ENCODE data around the gene IRAG1.

IRAG1 gene

GRCh38 chr11:10735481-10736475 is 42.2 kb upstream of the IRAG1 start:
- H3K9me3 ChIP-seq (ENCODE audit: insufficient read depth, low read length): no peaks in the 10 kb centered on the region
- no peaks in the 10 kb centered on the region for H3K9me2 ChIP-seq (replicated peaks; ENCODE audit: insufficient read depth, low read length)
- no peak overlapping the region for H3K4me3 ChIP-seq (ENCODE audit: insufficient read depth, low read length, poor library complexity, severe bottlenecking)
- H3K9ac ChIP-seq (ENCODE audit: low read length): no peak overlapping the region
- no peaks in the 10 kb centered on the region for H4K20me1 ChIP-seq (ENCODE audit: low read depth, low read length)
- no peaks in the 10 kb centered on the region for H3K36me3 ChIP-seq (ENCODE audit: low read length)
- H3K27ac ChIP-seq (ENCODE audit: low read depth, low read length): no peak overlapping the region
- H3K4me2 ChIP-seq (ENCODE audit: low read depth, low read length, poor library complexity, severe bottlenecking): peak overlapping the region; percentile 11
- H3K27me3 ChIP-seq (ENCODE audit: low read length): no peaks in the 10 kb centered on the region
- H3K79me2 ChIP-seq (ENCODE audit: insufficient read depth, low read length): no peaks in the 10 kb centered on the region
- H2AFZ ChIP-seq (ENCODE audit: low read depth, low read length, severe bottlenecking): no peak overlapping the region
- no peaks in the 10 kb centered on the region for H3F3A ChIP-seq (ENCODE audit: insufficient read depth)
- TF ChIP-seq CTCF (IDR thresholded peaks at IDR 0.05; ENCODE audit: insufficient read depth, low read length, poor library complexity, severe bottlenecking) (peak; percentile 97), EZH2phosphoT487 (conservative IDR thresholded peaks at IDR 0.05; ENCODE audit: low read length) (no peak)

GRCh38 chr11:10731064-10731680 is 37.6 kb upstream of the IRAG1 start:
- H3K4me2 ChIP-seq (ENCODE audit: low read depth, low read length, poor library complexity, severe bottlenecking): no peak overlapping the region
- no peak overlapping the region for H2AFZ ChIP-seq (ENCODE audit: low read depth, low read length, severe bottlenecking)
- no peak overlapping the region for H3K27ac ChIP-seq (ENCODE audit: low read depth, low read length)
- H3K4me3 ChIP-seq (ENCODE audit: insufficient read depth, low read length, poor library complexity, severe bottlenecking): no peak overlapping the region
- H3K27me3 ChIP-seq (ENCODE audit: low read length): no peaks in the 10 kb centered on the region
- H3K36me3 ChIP-seq (ENCODE audit: low read length): no peaks in the 10 kb centered on the region
- H3K9ac ChIP-seq (ENCODE audit: low read length): no peak overlapping the region
- H3K9me2 ChIP-seq (replicated peaks; ENCODE audit: insufficient read depth, low read length): no peaks in the 10 kb centered on the region
- TF ChIP-seq EZH2phosphoT487 (conservative IDR thresholded peaks at IDR 0.05; ENCODE audit: low read length) (no peak), CTCF (IDR thresholded peaks at IDR 0.05; ENCODE audit: insufficient read depth, low read length, poor library complexity, severe bottlenecking) (no peak)
- no peaks in the 10 kb centered on the region for H4K20me1 ChIP-seq (ENCODE audit: low read depth, low read length)
- no peaks in the 10 kb centered on the region for H3K9me3 ChIP-seq (ENCODE audit: insufficient read depth, low read length)
- H3F3A ChIP-seq (ENCODE audit: insufficient read depth): no peaks in the 10 kb centered on the region
- no peaks in the 10 kb centered on the region for H3K79me2 ChIP-seq (ENCODE audit: insufficient read depth, low read length)

DNA sequence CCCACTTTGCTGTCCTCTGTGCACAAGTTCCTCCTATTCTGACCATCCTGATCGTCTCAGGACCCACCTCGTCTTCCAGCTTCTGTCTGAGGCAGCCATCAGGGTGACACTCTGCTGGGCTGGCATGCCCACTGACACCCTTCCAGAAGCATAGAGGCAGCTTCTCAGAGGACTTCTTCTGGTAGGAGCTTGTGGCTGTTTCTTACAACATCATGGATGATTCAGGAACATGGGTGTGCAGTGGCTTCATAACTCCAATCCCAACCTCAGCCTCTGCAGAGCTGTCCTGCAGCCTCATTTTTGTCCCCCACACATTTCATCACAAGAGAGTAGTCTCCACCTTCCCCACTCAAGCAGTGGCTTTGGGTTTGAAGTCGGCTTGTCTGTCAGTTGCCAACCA is 36.6 kb upstream of the IRAG1 start:
- H3K9ac ChIP-seq (ENCODE audit: low read length): no peak overlapping the region

More for the DNA sequence above, 36.6 kb upstream of the IRAG1 start:
- H3K9me3 ChIP-seq (ENCODE audit: insufficient read depth, low read length): no peaks in the 10 kb centered on the region
- H2AFZ ChIP-seq (ENCODE audit: low read depth, low read length, severe bottlenecking): no peak overlapping the region
- H4K20me1 ChIP-seq (ENCODE audit: low read depth, low read length): no peaks in the 10 kb centered on the region
- H3K4me2 ChIP-seq (ENCODE audit: low read depth, low read length, poor library complexity, severe bottlenecking): no peak overlapping the region
- H3K27ac ChIP-seq (ENCODE audit: low read depth, low read length): no peak overlapping the region
- no peaks in the 10 kb centered on the region for H3K79me2 ChIP-seq (ENCODE audit: insufficient read depth, low read length)
- no peak for TF ChIP-seq CTCF (IDR thresholded peaks at IDR 0.05; ENCODE audit: insufficient read depth, low read length, poor library complexity, severe bottlenecking)
- no peak for TF ChIP-seq EZH2phosphoT487 (conservative IDR thresholded peaks at IDR 0.05; ENCODE audit: low read length)
- no peaks in the 10 kb centered on the region for H3K9me2 ChIP-seq (replicated peaks; ENCODE audit: insufficient read depth, low read length)
- no peak overlapping the region for H3K4me3 ChIP-seq (ENCODE audit: insufficient read depth, low read length, poor library complexity, severe bottlenecking)
- H3K27me3 ChIP-seq (ENCODE audit: low read length): no peaks in the 10 kb centered on the region
- H3K36me3 ChIP-seq (ENCODE audit: low read length): no peaks in the 10 kb centered on the region
- H3F3A ChIP-seq (ENCODE audit: insufficient read depth): no peaks in the 10 kb centered on the region
